ENCODE measurements around the gene HDHD2.

HDHD2 gene

GRCh38 chr18:47062471-47062870 lies 87.8 kb downstream of the HDHD2 start:
- no peak for DNase-seq (ENCODE audit: low spot score)

Measured in D341Med (cell line).